Fibroblast of skin of left quadriceps (primary cell): Measurements from ENCODE around the gene EPOP.

ENCODE experiments used
- DNase-seq, 2 experiments: peaks; one replicate each; pipeline ENCODE4 v3.0.0-alpha.2; 2013; ENCODE audit warnings: low read depth in 2 of 2

Gene EPOP

GRCh38 chr17:38674749-38675615 lies at the start of gene EPOP:
EPOP (minus strand) TSS chr17:38674957; CDS start chr17:38674495, 462 bp downstream.
- DNase-seq = peak; percentile 51 to 53

GRCh38 chr17:38721802-38722201 lies 47.0 kb upstream of the EPOP start:
- no peak for DNase-seq

- DNase-seq = no peak
Observed at GRCh38 chr17:38720941-38721340, 46.2 kb upstream of the EPOP start.

GRCh38 chr17:38719943-38720641 lies 45.3 kb upstream of the EPOP start:
- no peak for DNase-seq

GRCh38 chr17:38719289-38719942 lies 44.7 kb upstream of the EPOP start:
- no peak for DNase-seq

- DNase-seq = no peak
Observed at GRCh38 chr17:38717139-38717745, 42.5 kb upstream of the EPOP start.

- no peak for DNase-seq
Observed at GRCh38 chr17:38716368-38717005, 41.7 kb upstream of the EPOP start.

GRCh38 chr17:38715216-38715943 lies 40.6 kb upstream of the EPOP start:
- DNase-seq = no peak

GRCh38 chr17:38713456-38714075 lies 38.8 kb upstream of the EPOP start:
- no peak for DNase-seq

- DNase-seq = no peak
Observed at GRCh38 chr17:38712593-38712992, 37.8 kb upstream of the EPOP start.

GRCh38 chr17:38711792-38712571 lies 37.2 kb upstream of the EPOP start:
- no peak for DNase-seq

- no peak for DNase-seq
Observed at GRCh38 chr17:38710985-38711384, 36.2 kb upstream of the EPOP start.

GRCh38 chr17:38710604-38710962 lies 35.8 kb upstream of the EPOP start:
- no peak for DNase-seq

- no peak for DNase-seq
Observed at GRCh38 chr17:38709864-38710603, 35.3 kb upstream of the EPOP start.

GRCh38 chr17:38709104-38709820 lies 34.5 kb upstream of the EPOP start:
- DNase-seq = no peak

GRCh38 chr17:38707678-38708351 lies 33.1 kb upstream of the EPOP start:
- DNase-seq = no peak

- DNase-seq = no peak
Observed at GRCh38 chr17:38706505-38707216, 31.9 kb upstream of the EPOP start.
